ENCODE data around the gene WDR62.

GRCh38 chr19:36047835-36048234 lies 6.9 kb upstream of the WDR62 start:
- TF ChIP-seq ZNF623 (tag by site-specific recombination; IDR thresholded peaks at IDR 0.05) (no peak), ZNF776 (tag by site-specific recombination; IDR thresholded peaks at IDR 0.05; ENCODE audit: borderline replicate concordance) (no peak), CTCF (tag by site-specific recombination; IDR thresholded peaks at IDR 0.05) (no peak)

Data from HEK293 (cell line).